HG02970 (cell line): Measurements from ENCODE around the gene ACO2.
"Not testable (repeated sequence)": the region's sequence is repeated elsewhere in the genome, so short reads cannot be mapped to it uniquely, and the experiment has no call there.

Source experiments
- ATAC-seq: cut with Tn5 transposase; IDR thresholded peaks from one replicate; pipeline ENCODE4 v1.9.1; 2021; ENCODE audit warnings: mild to moderate bottlenecking, moderate library complexity, moderate number of reproducible peaks; ENCODE audit not compliant: unreplicated experiment, low FRiP score

ACO2 gene

GRCh38 chr22:41561788-41562187 lies 92.9 kb downstream of the ACO2 start:
- no peak for ATAC-seq

- ATAC-seq, result no peak
Observed at GRCh38 chr22:41562461-41562860, 93.5 kb downstream of the ACO2 start.

- no peak for ATAC-seq
Observed at GRCh38 chr22:41563051-41563711, 94.3 kb downstream of the ACO2 start.

- ATAC-seq, result no peak
Observed at GRCh38 chr22:41564563-41564962, 95.6 kb downstream of the ACO2 start.

- no peak for ATAC-seq
Observed at GRCh38 chr22:41565403-41566054, 96.6 kb downstream of the ACO2 start.

GRCh38 chr22:41567512-41567768 lies 98.5 kb downstream of the ACO2 start:
- ATAC-seq, result no peak

GRCh38 chr22:41568811-41569210 lies 99.9 kb downstream of the ACO2 start:
- ATAC-seq, result no peak

GRCh38 chr22:41570221-41570620 lies 101.3 kb downstream of the ACO2 start:
- ATAC-seq, result no peak

- ATAC-seq, result no peak
Observed at GRCh38 chr22:41571786-41572185, 102.9 kb downstream of the ACO2 start.

GRCh38 chr22:41572305-41572704 lies 103.4 kb downstream of the ACO2 start:
- not testable (repeated sequence) for ATAC-seq

GRCh38 chr22:41573677-41574076 lies 104.8 kb downstream of the ACO2 start:
- ATAC-seq, result no peak

GRCh38 chr22:41574847-41575381 lies 106.0 kb downstream of the ACO2 start:
- ATAC-seq, result no peak

GRCh38 chr22:41575533-41575932 lies 106.6 kb downstream of the ACO2 start:
- no peak for ATAC-seq

- ATAC-seq, result no peak
Observed at GRCh38 chr22:41576877-41577276, 108.0 kb downstream of the ACO2 start.

- ATAC-seq, result no peak
Observed at GRCh38 chr22:41578114-41578513, 109.2 kb downstream of the ACO2 start.
